Fibroblast of pulmonary artery (primary cell): ENCODE data around the gene TMCO2.

Experiments used
- DNase-seq: peaks from one replicate; pipeline ENCODE4 v3.0.0-alpha.2; 2010; ENCODE audit warnings: low read depth
- H3K4me3 ChIP-seq: replicated peaks from 2 replicates; pipeline ENCODE4 v1.5.1; 2011; ENCODE audit warnings: low read depth, mild to moderate bottlenecking, control low read depth, low read length, moderate library complexity
- TF ChIP-seq, protein P1 (sequence below): IDR thresholded peaks from 2 replicates; pipeline ENCODE4 v1.5.1; 2011; ENCODE audit warnings: mild to moderate bottlenecking, control low read depth, low read length, inconsistent platforms; ENCODE audit errors: missing control alignments

Gene TMCO2

DNA sequence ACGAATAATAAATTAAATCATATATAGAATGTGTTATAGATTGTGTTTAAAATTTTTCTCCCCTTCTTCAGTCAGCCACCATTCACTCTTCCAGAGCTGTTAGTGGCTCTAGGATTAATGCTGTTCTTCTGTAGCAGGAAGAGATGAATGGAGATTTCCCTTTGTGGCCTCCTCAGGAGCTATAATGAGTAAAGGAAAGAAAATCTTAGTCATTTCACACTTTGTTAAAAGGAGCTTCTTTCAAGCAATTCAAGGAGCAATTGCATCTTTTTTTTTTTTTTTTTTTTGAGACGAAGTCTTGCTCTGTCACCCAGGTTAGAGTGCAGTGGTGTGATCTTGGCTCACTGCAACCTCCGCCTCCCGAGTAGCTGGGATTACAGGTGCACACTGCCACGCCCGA lies 23.7 kb upstream of the TMCO2 start:
- DNase-seq, result no peak
- H3K4me3 ChIP-seq, result no peak overlapping the region
- TF ChIP-seq, protein P1, sequence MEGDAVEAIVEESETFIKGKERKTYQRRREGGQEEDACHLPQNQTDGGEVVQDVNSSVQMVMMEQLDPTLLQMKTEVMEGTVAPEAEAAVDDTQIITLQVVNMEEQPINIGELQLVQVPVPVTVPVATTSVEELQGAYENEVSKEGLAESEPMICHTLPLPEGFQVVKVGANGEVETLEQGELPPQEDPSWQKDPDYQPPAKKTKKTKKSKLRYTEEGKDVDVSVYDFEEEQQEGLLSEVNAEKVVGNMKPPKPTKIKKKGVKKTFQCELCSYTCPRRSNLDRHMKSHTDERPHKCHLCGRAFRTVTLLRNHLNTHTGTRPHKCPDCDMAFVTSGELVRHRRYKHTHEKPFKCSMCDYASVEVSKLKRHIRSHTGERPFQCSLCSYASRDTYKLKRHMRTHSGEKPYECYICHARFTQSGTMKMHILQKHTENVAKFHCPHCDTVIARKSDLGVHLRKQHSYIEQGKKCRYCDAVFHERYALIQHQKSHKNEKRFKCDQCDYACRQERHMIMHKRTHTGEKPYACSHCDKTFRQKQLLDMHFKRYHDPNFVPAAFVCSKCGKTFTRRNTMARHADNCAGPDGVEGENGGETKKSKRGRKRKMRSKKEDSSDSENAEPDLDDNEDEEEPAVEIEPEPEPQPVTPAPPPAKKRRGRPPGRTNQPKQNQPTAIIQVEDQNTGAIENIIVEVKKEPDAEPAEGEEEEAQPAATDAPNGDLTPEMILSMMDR, result no peak

DNA sequence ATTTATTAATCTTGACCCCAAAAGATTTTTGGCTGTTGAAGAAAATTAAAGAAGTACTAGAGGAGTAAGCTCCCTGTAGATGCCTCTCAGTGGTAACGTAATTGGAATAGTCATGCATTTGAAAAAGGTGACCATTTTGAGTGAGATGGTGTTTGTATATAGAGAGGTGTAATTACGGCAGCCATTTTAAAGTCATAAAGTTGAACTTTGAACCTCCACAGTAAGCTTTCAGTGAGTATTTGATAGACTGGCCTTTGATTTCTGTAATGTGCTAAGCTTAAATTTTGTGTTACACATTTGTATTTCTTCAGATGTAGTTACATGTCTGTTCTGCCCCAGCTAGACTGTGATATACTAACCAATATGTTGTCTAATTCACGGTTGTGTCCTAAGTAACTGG lies 21.5 kb upstream of the TMCO2 start:
- TF ChIP-seq, protein P1, result no peak
- no peak for DNase-seq

DNA sequence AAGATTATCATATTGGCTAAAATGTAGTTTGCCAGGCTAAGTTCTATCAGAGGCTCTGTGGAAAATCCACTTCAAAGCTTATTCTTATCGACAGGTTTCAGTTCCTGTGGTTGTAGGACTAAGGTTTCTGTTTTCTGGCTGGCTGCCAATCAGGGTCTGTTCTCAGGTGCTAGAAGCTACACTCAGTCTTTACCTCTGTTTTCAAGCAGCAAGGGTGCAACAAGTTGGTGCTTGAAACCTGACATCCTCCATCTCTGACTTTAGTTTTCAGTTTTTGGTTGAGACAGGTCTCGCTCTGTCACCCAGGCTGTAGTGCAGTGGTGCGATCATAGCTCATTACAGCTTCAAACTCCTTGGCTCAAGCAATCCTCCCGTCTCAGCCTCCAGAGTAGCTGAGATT lies 15.3 kb upstream of the TMCO2 start:
- no peak for DNase-seq
- TF ChIP-seq, protein P1, result no peak
- no peak overlapping the region for H3K4me3 ChIP-seq

More for the DNA sequence above, 21.5 kb upstream of the TMCO2 start:
- no peak overlapping the region for H3K4me3 ChIP-seq

DNA sequence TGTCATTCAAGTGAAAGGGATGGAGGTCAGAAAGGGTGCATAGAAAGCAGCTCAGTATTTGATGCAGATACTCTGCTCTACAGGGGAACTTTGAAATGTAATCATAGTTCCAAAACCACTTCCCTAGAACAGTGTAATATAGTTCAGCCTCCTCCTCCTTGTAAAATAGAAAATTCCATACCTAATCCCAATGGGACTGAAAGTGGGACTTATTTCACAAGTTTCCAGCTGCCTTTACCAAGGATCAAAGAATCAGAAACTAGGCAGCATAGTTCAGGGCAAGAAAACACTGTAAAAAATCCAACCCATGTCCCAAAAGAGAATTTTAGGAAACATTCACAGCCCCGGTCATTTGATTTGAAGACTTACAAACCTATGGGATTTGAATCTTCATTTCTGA lies 8.1 kb upstream of the TMCO2 start:
- no peak for DNase-seq
- H3K4me3 ChIP-seq, result no peak overlapping the region
- TF ChIP-seq, protein P1, result no peak

DNA sequence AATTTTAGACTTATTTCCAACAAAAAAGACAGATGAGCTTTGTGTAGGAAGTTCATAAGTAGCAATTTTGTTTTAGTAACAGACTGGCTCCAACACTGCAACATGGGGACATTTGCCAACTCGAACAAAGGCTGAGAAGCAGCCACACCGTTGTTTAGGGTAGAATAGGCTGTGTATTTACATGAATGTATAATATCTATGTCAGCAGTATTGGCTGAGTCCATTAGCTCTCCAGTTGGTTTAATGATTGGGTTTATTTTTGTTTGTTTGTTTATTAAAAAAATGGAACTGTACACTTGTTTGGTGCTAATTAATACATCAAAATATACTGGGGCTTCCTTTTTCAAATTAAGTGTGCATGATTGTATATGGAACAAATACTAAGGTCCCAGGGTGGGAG lies 7.3 kb upstream of the TMCO2 start:
- TF ChIP-seq, protein P1, result no peak
- no peak overlapping the region for H3K4me3 ChIP-seq
- DNase-seq, result no peak

DNA sequence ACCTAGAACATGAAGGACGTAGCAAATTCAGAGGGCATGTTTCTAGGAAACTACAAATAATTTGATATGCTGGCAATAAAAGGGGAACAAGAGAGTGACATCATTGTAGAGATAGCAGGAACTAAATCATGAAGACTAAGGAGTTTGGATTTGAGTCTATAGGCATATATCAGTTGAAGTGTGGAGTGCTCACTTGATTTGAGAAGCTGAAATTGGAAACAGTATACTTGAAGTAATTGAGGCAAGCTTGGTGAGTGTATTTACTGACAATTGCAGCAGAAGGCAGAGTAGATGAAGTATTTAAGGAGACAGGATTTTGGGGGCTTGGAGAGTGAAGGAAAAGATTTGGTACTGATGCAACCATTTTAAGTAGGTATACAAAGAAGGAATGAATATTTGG lies 6.4 kb upstream of the TMCO2 start:
- peak; percentile 14 for DNase-seq
- TF ChIP-seq, protein P1, result no peak
- no peak overlapping the region for H3K4me3 ChIP-seq

DNA sequence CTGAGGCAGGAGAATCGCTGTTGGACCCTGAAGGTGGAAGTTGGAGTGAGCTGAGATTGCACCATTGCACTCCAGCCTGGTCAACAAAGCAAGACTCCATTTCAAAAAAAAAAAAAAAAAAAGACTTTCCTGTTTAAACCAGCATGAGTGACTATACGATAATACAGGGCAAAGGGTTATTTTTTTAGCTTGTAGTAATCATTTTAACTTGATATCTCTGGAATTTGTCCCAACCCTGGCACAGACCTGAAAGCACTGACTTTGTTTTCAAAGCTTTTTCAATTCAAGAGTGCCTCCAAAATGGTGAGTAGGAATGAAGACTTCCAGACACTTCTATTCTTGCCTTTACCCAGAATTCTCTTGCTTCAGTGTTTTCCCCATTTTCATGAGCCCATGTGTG lies 4.4 kb upstream of the TMCO2 start:
- H3K4me3 ChIP-seq, result no peak overlapping the region
- DNase-seq, result no peak
- TF ChIP-seq, protein P1, result no peak
